Measurements from ENCODE around the gene CBX4. TPM values are rescaled to one million over a fixed set of nuclear protein-coding genes. Genes with fewer than 3 reads are reported as not detected.
A peak's percentile ranks its signal among the peaks of the same experiment; 100 is the strongest.

CBX4 gene
- total and polyA plus RNA-seq, 2 of the 13 experiments (the other 11 are each of a cell fraction or from before 2014, with no cell fraction given): 25.8 to 50.8 TPM

- no peak for TF ChIP-seq PRDM10 (CRISPR knock-in tag; IDR thresholded peaks at IDR 0.05; ENCODE audit: low read depth)
- peak; percentile 86; the same call in 1 of the 2 replicates for TF ChIP-seq MEF2D (CRISPR knock-in tag; IDR thresholded peaks at IDR 0.05)
- TF ChIP-seq ZNF781 (CRISPR knock-in tag; IDR thresholded peaks at IDR 0.05; ENCODE audit: borderline replicate concordance, not compliant biosample characterization): peak; percentile 54
- peak; percentile 84; the same call in 1 of the 2 replicates for TF ChIP-seq IKZF5 (CRISPR knock-in tag; IDR thresholded peaks at IDR 0.05)
- peak; percentile 100 for TF ChIP-seq FOXA3 (CRISPR knock-in tag; IDR thresholded peaks at IDR 0.05)
- no peak for TF ChIP-seq SAFB2 (CRISPR knock-in tag; IDR thresholded peaks at IDR 0.05; ENCODE audit: borderline replicate concordance, low read depth)
- TF ChIP-seq ZIK1 (CRISPR knock-in tag; IDR thresholded peaks at IDR 0.05; ENCODE audit: borderline replicate concordance, low read depth): peak; percentile 67
- TF ChIP-seq ZSCAN31 (CRISPR knock-in tag; IDR thresholded peaks at IDR 0.05; ENCODE audit: low read depth): peak; percentile 40; the same call in 1 of the 2 replicates
- TF ChIP-seq REPIN1 (CRISPR knock-in tag; IDR thresholded peaks at IDR 0.05; ENCODE audit: borderline replicate concordance, low read depth): peak; percentile 84
- TF ChIP-seq NAIF1 (CRISPR knock-in tag; IDR thresholded peaks at IDR 0.05; ENCODE audit: borderline replicate concordance): no peak
- peak; percentile 89; the same call in 1 of the 2 replicates for TF ChIP-seq ZNF557 (CRISPR knock-in tag; IDR thresholded peaks at IDR 0.05)
- TF ChIP-seq NR2C2 (CRISPR knock-in tag; IDR thresholded peaks at IDR 0.05; ENCODE audit: borderline replicate concordance): peak; percentile 39; the same call in 1 of the 2 replicates
- no peak for TF ChIP-seq ARID2 (CRISPR knock-in tag; IDR thresholded peaks at IDR 0.05; ENCODE audit: borderline replicate concordance)
- TF ChIP-seq RXRB (CRISPR knock-in tag; IDR thresholded peaks at IDR 0.05; ENCODE audit: borderline replicate concordance): peak; percentile 92
- peak; percentile 98 for TF ChIP-seq HDAC1 (CRISPR knock-in tag; IDR thresholded peaks at IDR 0.05)
- no peak for TF ChIP-seq ZNF326 (CRISPR knock-in tag; IDR thresholded peaks at IDR 0.05; ENCODE audit: borderline replicate concordance)
- peak; percentile 76; the same call in 1 of the 2 replicates for TF ChIP-seq MEIS2 (CRISPR knock-in tag; IDR thresholded peaks at IDR 0.05)
- peak; percentile 74; the same call in 1 of the 2 replicates for TF ChIP-seq ZBTB39 (CRISPR knock-in tag; IDR thresholded peaks at IDR 0.05)
These were observed 17.7 kb downstream of the CBX4 start (continued) for GRCh38 chr17:79821331-79822095.
